Measurements from ENCODE around the gene RNF32. TPM values are rescaled to one million over a fixed set of nuclear protein-coding genes. Genes with fewer than 3 reads are reported as not detected.

RNF32 gene
- total and polyA plus RNA-seq, 10 donors, result 0.28 to 2.8 (median 0.75) TPM; not detected in 1

DNA sequence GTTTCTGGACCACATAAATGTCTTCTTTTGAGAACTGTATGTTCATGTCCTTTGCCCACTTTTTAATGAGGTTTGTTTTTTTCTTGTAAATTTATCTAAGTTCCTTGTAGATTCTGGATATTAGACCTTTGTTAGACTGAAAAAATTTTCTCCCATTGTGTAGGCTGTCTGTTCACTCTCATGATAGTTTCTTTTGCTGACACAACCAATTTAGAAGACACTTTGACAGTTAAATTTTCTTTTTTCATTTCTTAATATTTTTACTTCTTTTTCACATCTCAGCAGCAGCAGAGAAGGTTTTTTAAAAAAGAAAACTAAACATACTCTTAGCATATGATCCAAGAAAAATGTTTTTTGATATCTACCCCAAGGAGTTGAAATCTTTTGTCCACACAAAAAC lies 61.8 kb downstream of the RNF32 start:
- intact Hi-C loops (cut with DNase I; ENCODE audit: low total_unique reads), result no loop called here
- peaks cover under 1 to 47% (median 34%) of the 10 kb centered on the region in 8 donors for H3K9me3 ChIP-seq
- H3K4me1 ChIP-seq, result peaks cover 0 to 4% (median 0%) of the 10 kb centered on the region in 6 donors
- peaks cover 0 to 58% (median 5%) of the 10 kb centered on the region in 6 donors for H3K36me3 ChIP-seq
- DNase-seq, result no peak
- H3K27me3 ChIP-seq (replicated peaks in 1 of 7), result no peaks in the 10 kb centered on the region
- no peak overlapping the region for H3K27ac ChIP-seq
- TF ChIP-seq, protein P1, sequence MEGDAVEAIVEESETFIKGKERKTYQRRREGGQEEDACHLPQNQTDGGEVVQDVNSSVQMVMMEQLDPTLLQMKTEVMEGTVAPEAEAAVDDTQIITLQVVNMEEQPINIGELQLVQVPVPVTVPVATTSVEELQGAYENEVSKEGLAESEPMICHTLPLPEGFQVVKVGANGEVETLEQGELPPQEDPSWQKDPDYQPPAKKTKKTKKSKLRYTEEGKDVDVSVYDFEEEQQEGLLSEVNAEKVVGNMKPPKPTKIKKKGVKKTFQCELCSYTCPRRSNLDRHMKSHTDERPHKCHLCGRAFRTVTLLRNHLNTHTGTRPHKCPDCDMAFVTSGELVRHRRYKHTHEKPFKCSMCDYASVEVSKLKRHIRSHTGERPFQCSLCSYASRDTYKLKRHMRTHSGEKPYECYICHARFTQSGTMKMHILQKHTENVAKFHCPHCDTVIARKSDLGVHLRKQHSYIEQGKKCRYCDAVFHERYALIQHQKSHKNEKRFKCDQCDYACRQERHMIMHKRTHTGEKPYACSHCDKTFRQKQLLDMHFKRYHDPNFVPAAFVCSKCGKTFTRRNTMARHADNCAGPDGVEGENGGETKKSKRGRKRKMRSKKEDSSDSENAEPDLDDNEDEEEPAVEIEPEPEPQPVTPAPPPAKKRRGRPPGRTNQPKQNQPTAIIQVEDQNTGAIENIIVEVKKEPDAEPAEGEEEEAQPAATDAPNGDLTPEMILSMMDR (IDR thresholded peaks at IDR 0.05 in 8 of 11, conservative IDR thresholded peaks at IDR 0.05 in 3 of 11), result no peak
- TF ChIP-seq POLR2AphosphoS5 (IDR thresholded peaks at IDR 0.05) (no peak), POLR2A (IDR thresholded peaks at IDR 0.05) (no peak)
- no peak overlapping the region for H3K4me3 ChIP-seq

DNA sequence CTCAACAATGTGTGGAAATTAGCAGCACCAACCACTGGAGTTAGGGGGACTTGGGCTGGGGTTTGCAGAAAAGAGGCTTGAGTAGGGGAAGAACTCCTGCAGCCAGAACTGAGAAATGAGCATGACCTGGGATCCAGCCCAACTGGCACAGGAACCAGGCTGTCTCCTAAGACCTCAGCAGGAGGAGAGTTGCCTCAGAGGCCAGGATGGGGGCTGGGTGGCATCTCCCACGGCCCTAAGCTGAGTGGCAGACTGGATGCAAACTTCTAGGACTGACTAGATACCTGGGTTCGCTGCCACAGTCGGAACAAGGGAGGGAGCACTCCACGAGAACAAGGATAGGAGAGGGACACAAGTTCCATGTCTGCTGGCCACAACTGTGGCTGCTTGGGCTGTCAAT lies 62.6 kb downstream of the RNF32 start:
- intact Hi-C loops (cut with DNase I; ENCODE audit: low total_unique reads), result no loop called here

DNA sequence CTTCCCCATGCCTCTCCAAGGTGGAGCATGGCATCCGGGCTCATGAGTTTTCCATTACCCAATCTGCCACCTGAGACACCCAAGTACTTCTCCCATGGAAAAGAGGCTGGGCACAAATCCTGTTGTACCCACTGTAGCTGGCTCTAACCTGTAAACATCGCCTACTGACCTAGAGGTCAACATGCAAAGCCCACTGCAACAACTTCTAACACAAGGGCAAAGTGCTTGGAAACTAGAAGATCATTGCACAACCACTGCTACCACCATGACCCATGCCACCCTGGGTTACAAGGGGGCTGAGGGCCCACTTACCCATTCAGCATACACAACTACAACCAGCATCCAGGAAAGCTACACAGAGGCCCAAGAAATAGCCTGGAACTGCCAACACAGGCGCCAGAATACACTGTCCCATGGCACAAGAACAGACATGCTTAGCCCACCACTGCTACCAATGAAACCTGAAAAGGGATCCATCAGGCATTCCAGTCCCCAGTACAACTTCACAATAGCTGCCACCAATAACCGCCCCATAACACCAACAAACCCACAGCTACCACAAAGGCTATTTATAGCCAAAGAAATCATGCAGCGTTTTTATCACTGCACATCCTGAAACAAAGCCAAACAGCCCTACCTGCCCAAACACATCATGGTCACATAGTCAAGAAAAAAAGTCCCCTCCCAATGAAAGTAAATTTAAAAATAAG lies 63.4 kb downstream of the RNF32 start:
- DNase-seq, result no peak
- Histone ChIP-seq H3K9me3 (peaks cover 4 to 47% (median 35%) of the 10 kb centered on the region in 8 donors), H3K4me1 (peaks cover 0 to 4% (median 0%) of the 10 kb centered on the region in 6 donors), H3K27me3 (replicated peaks in 1 of 7) (no peaks in the 10 kb centered on the region), H3K4me3 (no peak overlapping the region), H3K36me3 (peaks cover 0 to 58% (median 11%) of the 10 kb centered on the region in 6 donors), H3K27ac (no peak overlapping the region)
- 66 to 88% (median 82%) methylated on average over 5 of the region's 5 CpGs for WGBS, 5 donors
- intact Hi-C loops (cut with DNase I; ENCODE audit: low total_unique reads), result no loop called here
- TF ChIP-seq, protein P1 (IDR thresholded peaks at IDR 0.05 in 8 of 11, conservative IDR thresholded peaks at IDR 0.05 in 3 of 11), result no peak
- TF ChIP-seq POLR2A (IDR thresholded peaks at IDR 0.05) (no peak), POLR2AphosphoS5 (IDR thresholded peaks at IDR 0.05) (no peak)

More for the DNA sequence above, 62.6 kb downstream of the RNF32 start:
- Histone ChIP-seq H3K9me3 (peaks cover 3 to 47% (median 34%) of the 10 kb centered on the region in 8 donors), H3K4me1 (peaks cover 0 to 4% (median 0%) of the 10 kb centered on the region in 6 donors), H3K27ac (no peak overlapping the region), H3K27me3 (replicated peaks in 1 of 7) (no peaks in the 10 kb centered on the region), H3K36me3 (peaks cover 0 to 57% (median 5%) of the 10 kb centered on the region in 6 donors), H3K4me3 (no peak overlapping the region)
- no peak for TF ChIP-seq POLR2AphosphoS5 (IDR thresholded peaks at IDR 0.05)
- no peak for TF ChIP-seq POLR2A (IDR thresholded peaks at IDR 0.05)
- TF ChIP-seq, protein P1 (IDR thresholded peaks at IDR 0.05 in 8 of 11, conservative IDR thresholded peaks at IDR 0.05 in 3 of 11), result no peak
- 92 to 97% (median 96%) methylated on average over 4 of the region's 4 CpGs for WGBS, 5 donors
- DNase-seq, result no peak

DNA sequence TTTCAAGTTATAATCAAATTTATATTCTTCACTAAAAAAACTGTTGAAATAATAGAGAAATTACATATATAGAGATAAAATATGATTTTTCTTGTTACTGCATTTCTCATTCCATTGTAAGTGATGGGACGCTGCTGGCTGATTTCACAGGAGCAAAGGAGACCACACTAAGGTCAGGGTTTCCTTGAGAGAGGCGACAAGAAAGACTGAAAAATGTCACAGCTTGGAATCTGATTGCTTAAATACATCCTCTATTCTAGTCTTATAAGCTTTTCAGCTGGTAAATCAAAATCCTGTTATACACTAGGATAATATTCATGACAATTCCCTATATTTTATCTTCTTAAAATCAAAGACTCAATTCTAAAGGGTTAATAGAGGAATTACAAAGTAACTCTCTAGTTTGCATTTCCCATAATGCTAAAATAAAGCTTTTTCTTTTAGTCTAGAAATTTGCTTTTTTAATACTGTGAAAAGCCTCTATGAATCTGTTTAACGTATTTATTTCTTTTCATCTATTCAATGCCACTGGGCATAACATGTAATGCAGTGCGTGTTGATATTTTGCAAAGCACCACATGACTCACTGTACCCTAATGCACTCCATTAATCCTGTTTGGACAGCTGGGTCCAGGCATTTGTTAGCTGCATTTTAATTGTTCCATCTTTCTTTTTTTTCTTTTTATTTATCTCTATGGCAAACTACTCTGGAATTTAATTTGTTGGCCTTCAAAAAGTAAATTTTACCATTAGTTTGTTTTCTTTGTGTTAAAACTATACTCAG lies 81.7 kb downstream of the RNF32 start:
- no peaks in the 10 kb centered on the region for H3K4me1 ChIP-seq
- H3K4me3 ChIP-seq, result no peak overlapping the region
- H3K9me3 ChIP-seq, result no peaks in the 10 kb centered on the region
- no peaks in the 10 kb centered on the region for H3K27me3 ChIP-seq (replicated peaks in 1 of 7)
- no peak overlapping the region for H3K27ac ChIP-seq
- peaks cover 0 to 45% (median 4%) of the 10 kb centered on the region in 6 donors for H3K36me3 ChIP-seq
- intact Hi-C loops (cut with DNase I; ENCODE audit: low total_unique reads), result no loop called here
- whole genome bisulfite sequencing, 5 donors, result 88 to 98% (median 94%) methylated on average over 4 of the region's 4 CpGs
- no peak for DNase-seq
- TF ChIP-seq POLR2AphosphoS5 (IDR thresholded peaks at IDR 0.05) (no peak), POLR2A (IDR thresholded peaks at IDR 0.05) (no peak)
- TF ChIP-seq, protein P1 (IDR thresholded peaks at IDR 0.05 in 8 of 11, conservative IDR thresholded peaks at IDR 0.05 in 3 of 11), result no peak
